ENCODE data around the gene UBA5. TPM values are rescaled to one million over a fixed set of nuclear protein-coding genes. Genes with fewer than 3 reads are reported as not detected.
"Not testable (repeated sequence)": the region's sequence is repeated elsewhere in the genome, so short reads cannot be mapped to it uniquely, and the experiment has no call there.

UBA5 gene
- 28.8 and 37.7 TPM in 2 replicates for total RNA-seq (2014; rRNA removed; shearing (Covaris generic))
- 38.8 and 52.2 TPM in 2 replicates for polyA plus RNA-seq (2014; cell fraction: nucleus; rRNA removed)

DNA sequence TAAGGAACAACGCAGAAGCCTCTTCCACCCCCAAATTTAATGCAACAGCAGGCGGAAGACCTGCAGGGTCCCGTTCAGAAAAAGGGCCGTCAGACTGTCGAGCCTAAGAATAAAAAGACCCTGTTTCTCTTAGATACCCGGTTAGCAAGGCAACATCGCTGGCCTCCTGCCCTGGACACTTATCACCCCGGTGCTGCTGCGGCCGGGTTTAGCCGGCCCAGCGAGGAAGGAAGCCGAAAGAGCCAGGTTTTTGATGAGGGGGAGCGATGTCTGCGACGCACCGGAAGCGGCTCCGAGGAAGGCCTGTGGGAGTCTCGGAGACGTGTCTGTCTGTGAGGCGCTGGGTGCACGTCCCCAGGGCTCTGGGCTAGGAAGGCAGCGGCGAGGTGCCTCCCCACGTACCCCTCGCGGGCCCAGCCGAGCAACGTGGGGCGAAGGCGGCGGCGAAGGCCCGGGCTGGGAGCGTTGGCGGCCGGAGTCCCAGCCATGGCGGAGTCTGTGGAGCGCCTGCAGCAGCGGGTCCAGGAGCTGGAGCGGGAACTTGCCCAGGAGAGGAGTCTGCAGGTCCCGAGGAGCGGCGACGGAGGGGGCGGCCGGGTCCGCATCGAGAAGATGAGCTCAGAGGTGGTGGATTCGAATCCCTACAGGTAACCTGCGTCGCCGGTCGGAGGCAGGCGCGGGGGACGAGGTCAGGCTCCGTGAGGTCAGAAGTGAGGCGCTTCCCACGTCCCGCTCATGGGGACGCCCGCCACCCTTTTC is at the start of gene UBA5:
Gene UBA5, plus strand, starts transcription at position 278 of the 759 bp plus-strand sequence. Its CDS starts 209 bp downstream, at position 487.
- DNase-seq (ENCODE audit: extremely low read depth, low read depth), result no peak

DNA sequence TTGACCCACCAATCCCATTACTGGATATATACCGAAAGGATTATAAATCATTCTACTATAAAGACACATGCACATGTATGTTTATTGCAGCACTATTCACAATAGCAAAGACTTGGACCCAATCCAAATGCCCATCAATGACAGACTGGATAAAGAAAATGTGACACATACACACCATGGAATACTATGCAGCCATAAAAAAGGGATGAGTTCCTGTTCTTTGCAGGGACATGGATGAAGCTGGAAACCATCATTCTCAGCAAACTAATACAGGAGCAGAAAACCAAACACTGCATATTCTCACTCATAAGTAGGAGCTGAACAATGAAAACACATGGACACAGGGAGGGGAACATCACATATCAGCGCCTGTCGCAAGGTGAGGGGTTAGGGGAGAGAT is 44.8 kb upstream of the UBA5 start:
- not testable (repeated sequence) for DNase-seq (ENCODE audit: extremely low read depth, low read depth)

DNA sequence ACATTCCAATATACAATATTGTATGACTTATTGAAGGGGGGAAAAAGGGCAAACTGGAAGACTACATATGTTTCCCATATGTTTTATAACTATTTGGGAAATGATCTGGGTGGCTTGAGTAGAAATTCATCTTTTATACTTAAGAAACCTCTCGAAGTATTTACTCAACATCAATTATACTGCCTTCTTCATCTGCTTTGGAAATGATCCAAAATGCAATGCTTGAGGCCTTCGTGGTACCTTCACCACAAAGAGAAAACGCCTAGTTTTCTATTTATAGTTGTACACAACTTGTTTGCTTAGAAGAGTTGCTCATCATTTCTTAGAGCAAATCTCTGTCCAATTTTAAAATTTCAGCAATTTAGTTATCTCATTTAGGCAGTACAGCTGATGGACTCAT is 44.2 kb upstream of the UBA5 start:
- DNase-seq (ENCODE audit: extremely low read depth, low read depth), result no peak

DNA sequence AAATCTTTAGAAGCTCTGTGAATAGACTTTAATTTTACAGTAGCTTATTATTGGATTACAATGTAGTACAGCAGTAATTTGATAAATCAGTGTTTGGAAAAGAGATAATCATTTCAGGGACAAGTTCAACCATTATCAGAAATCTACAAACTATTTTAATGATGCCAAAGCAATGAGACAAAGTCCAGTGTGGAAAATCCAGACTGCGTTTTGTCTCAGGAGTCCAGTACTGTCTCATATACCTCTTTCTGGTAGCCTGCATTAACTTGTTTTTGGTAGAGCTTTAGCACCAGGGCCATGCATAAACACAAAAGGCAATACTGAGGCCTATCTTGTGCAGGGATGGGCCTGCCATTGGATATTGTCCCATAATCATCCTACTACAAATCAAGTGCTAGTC is 43.3 kb upstream of the UBA5 start:
- DNase-seq (ENCODE audit: extremely low read depth, low read depth), result no peak

DNA sequence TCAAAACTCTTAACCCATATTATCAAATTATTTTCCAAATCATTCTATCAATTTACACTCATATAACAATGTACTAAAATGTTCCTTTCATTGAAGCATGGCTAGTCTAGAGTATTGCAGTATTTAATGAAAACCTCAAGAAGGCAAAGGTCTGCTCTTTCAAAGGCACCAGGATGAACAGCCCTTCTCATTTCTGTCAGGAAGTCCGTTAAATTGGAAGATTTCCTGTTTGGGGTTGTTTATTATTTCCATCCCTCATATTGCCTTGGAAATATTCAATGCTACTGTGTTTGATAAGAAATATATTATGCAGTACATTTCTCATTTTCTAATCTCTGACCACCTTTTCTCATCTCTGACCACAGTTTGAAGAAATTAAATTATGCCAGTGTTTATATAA is 38.0 kb upstream of the UBA5 start:
- no peak for DNase-seq (ENCODE audit: extremely low read depth, low read depth)

DNA sequence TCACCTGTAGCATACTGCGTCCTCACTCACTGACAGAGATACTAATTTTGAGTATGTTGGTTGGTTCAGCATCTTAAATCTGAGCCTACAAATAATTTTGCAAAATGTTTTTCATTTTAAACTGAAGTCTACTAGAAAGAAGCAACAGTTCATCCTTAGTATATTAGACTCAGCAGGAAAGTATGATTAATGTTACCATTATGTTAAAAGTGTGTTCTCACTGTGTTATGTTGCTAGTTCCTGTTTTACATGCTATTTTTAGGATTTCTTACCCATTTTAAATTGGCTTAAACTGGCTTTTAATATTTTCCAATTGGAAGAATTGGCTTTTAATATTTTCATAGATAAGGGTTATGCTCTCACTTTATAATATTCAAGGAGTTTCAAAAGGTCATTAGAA is 37.4 kb upstream of the UBA5 start:
- DNase-seq (ENCODE audit: extremely low read depth, low read depth), result no peak

DNA sequence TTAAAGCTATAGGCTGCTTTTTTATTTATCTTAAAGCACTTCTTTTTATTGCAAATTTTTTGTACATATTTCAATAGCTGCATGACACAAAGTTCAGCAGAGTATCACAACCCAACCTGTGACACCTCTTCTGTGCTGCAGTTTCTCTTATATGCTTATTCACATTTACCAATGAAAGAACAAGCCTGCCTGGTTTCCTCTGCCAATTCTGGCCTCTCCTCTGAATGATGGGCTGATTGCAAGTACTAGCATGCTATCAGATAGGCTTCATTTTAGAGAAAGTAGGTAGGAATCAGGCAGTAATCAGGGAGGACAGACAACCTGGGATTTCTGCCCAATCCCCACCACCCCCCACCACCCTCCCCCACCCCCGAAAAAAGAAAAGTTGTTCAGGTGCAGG is 36.5 kb upstream of the UBA5 start:
- no peak for DNase-seq (ENCODE audit: extremely low read depth, low read depth)

DNA sequence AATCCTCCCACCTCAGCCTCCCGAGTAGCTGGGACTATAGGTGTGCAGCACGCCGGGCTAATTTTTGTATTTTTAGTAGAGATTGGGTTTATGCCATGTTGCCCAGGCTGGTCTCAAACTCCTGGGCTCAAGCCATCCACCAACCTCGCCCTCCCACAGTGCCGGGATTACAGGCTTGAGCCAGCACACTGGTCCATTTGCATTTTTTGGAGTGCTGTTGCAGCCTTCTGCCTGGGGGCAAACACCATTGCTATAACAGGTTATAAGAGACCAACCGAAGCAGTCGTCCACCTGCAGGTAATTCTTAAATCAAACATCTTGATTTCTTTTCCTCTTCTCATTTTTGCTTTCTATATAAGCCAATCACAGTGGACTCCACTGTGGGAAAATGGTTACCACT is 35.3 kb upstream of the UBA5 start:
- no peak for DNase-seq (ENCODE audit: extremely low read depth, low read depth)

DNA sequence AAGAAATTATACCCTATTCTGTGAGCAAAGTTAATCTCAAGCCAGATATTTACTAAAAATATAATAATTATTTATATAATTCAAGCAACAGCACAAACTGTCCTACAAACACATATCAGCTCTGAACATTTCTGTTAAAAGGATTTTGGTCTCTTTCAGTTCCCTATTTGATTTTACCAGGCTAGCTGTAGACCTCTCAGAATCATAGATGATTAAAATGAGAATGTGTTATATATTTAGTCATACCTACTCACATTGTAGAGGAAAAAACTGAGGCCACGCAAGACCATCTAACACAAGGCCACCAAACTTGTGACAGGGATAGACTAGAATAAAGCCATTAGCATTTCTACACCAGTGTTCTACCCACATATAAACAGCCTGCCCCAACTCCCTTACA is 34.5 kb upstream of the UBA5 start:
- DNase-seq (ENCODE audit: extremely low read depth, low read depth), result no peak

DNA sequence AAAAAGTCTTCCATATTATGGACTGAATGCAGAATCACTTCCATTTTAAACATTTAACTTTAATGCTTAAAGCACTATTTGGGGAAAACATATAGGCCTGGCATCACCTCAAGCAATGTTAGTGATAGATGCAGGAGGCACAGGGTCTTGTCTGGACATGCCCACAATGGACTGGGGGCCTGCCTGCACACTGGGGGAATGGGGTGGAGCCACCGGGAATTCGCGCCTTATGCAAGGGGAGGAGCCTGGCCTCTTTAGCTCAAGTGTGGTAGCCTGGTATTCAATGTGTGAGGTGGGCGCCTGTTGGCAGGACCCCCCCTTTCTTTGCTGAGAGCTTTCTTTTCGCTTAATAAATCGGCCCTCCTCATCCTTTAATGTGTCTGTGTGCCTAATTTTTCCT is 33.2 kb upstream of the UBA5 start:
- no peak for DNase-seq (ENCODE audit: extremely low read depth, low read depth)

DNA sequence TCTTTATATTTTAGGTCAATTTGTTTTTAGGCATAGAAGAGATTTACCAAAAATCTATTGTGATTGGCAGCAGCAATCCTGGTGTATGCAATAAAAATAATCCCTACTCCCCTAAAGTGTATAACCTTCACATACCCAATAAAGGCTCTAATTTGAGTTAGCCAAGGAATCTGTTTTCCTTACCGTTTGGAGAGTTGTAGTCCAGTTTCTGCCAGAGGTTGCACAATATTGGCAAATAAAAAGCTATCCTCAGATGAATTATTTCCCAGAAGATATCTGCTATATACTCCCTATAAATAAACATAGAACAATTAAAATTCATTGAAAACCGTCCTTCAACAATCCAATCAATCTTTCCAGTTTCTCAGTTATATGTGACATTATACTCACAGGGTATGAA is 32.0 kb upstream of the UBA5 start:
- no peak for DNase-seq (ENCODE audit: extremely low read depth, low read depth)

DNA sequence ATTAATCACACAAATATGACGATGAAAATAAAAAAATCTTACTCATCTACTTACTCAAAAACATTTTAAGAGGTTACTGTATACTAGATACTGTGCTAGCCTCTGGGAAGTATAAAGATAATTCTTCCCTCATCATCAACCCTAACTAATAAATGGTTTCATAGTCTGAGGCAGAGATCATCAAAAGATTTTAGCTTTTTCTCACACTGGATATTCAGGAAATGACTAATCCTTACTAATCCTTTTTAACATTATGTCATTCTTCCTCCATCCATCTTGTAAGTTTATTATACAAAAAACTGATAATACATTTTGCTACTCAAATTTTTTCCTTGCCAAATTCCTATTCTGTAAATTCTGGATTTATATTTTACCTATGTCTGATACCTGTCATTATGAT is 30.2 kb upstream of the UBA5 start:
- DNase-seq (ENCODE audit: extremely low read depth, low read depth), result no peak

DNA sequence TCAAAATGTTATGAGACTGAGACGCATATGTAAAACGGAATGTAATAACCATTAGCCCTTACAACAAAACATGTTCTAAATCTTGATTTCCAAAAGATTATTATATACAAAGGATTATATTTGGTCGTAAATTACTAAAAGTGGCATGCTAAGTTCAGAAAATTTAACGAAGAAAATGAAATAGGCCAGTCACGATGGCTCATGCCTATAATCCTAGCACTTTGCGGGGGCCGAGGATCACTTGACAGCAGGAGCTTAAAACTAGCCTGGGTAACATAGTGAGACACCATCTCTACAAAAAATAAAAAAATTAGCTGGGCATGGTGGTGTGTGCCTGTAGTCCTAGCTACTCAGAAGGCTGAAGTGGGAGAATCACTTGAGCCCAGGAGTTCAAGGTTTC is 29.5 kb upstream of the UBA5 start:
- no peak for DNase-seq (ENCODE audit: extremely low read depth, low read depth)

DNA sequence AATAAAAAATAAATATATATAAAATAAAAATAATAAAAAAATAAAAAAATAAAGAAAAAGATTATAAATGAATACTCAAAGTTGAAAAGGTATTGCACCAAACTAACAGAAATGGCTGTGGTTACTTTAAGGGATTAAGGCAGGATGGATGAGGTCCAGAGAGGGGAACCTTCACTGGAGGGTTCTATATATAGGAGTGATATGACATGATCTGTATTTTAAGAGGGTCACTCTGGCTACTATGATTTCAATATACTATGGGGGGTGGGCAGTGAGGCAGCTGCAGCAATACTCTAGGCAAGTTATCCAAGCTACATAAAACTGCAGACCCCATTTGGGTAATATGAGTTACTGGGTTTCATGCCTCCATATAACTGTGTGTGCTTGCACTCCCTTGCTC is 25.1 kb upstream of the UBA5 start:
- no peak for DNase-seq (ENCODE audit: extremely low read depth, low read depth)

DNA sequence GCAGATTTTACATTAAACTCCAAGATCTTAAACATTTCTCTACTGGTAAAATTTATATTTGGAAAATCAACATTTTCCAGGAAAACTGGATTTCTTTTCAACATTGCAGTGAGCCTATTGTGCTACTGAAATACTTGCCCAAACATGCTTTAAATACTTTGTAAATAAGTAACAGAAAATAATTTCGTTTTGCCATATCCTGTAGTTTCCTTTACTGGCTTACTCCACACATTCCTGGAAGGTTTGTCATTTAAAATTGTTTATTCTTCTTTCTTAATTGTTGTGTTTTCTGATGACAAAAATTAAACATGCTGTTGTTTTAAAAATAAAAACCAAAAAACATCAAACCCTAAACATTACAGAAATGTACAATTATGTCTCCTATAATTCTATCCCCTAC is 22.5 kb upstream of the UBA5 start:
- no peak for DNase-seq (ENCODE audit: extremely low read depth, low read depth)

DNA sequence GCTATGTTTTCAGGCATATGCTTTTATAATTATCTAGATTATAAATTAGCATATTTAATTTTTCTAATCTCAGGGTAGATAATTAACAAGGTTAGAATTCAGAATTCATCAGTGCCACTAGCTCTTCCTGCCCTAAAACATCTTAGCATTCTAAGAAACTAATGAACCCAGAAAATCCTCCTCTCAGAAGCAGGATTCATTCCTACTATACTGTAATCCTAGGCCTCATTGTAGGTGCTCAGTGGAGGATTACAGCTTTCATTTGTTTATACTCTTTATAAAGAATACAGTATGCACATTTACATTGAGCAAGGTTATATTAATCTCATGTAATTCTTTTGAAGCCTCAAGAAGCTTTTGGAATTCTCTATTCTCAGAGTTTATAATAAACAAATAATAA is 21.4 kb upstream of the UBA5 start:
- no peak for DNase-seq (ENCODE audit: extremely low read depth, low read depth)

DNA sequence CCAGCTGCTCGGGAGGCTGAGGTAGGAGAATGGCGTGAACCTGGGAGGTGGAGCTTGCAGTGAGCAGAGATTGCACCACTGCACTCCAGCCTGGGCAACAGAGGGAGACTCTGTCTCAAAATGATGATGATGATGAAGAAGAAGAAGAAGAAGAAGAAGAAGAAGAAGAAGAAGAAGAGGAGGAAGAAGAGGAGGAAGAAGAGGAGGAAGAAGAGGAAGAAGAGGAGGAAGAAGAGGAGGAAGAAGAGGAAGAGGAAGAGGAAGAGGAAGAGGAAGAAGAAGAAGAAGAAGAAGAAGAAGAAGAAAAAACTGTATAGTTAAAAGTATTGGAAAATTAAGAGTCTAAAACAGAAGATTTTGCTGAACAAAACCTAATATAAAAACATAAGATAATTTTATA is 18.7 kb upstream of the UBA5 start:
- not testable (repeated sequence) for DNase-seq (ENCODE audit: extremely low read depth, low read depth)

DNA sequence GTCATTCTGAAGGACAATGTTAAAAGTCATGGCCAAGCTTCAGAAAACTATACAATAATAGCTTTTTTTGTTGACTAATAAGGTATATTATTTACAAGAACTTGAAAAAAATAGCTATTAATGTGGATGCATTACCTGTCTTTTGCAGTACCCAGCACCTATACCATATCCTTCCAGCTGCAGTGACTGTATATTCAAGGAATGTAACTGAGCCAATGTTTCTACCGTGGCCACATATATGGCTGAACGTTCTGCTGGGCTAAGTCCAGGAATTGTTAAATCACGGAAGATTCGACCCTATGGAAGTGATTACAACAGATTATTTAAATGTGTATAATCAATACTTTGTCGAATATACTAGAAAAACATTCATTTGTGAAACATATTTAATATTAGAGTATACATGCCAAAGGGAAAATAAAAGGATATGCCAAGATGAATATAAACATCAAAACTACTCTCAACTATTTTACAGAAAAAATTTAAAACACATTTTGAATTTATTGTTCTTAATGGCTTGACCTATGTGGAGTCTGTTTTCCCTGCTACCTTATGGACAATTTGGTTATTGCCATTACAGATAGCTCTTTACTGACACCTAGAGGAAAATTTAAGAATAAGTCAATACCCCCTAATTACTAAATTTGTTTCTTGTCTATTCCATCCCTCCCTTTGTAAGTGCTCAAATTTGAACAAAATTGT is 18.1 kb upstream of the UBA5 start:
- no peak for DNase-seq (ENCODE audit: extremely low read depth, low read depth)

DNA sequence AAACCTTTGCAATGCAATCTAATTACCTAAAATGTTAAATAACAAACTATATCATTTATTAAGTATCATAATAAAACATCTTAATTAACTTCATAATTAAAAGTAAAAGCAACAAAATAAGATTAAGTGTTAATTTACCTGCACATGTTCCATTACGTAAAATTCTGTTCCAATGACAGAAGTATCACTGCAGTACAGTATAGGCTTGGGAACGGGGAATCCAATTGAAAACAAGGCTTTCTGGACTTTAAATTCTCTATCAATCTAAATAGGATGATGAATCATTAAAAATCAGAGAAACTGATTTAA is 17.6 kb upstream of the UBA5 start:
- no peak for DNase-seq (ENCODE audit: extremely low read depth, low read depth)

DNA sequence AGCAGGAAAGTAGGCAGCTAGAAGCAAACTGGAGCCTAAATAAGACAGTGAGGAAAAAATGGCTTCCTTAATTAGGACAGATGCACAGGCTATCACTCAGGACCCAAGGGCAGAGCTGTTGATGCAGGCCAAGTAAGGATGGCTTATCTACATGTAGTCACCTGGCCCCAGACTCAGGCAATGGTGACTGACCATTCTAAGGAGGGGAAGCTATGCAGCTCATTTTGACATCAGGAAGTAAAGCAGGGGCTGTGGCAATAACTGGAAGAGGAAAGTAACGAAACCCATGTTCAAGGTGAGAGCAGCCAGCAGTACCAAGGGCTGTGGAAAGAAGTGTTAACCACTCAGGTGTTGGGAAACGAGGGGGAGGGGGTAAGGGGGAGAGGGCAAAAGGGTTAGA is 16.8 kb upstream of the UBA5 start:
- no peak for DNase-seq (ENCODE audit: extremely low read depth, low read depth)

DNA sequence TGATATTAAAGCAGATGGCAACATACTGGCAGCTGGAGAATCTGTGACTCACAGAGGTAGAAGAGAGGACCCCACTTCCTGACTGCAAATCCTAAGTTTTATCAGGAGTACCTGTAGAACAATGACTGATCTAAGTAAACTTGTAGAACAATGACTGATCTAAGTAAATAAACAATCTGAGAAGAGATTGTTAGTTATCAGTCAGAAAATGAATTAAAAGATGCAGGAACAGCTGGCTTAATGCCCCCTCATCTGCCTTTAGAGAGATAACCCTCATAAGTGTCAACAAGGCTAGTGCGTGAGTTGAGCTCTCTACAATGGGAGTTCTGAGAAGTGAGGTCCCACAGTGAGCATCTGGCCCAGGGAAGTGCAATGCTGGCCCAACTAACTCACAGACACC is 15.1 kb upstream of the UBA5 start:
- no peak for DNase-seq (ENCODE audit: extremely low read depth, low read depth)

DNA sequence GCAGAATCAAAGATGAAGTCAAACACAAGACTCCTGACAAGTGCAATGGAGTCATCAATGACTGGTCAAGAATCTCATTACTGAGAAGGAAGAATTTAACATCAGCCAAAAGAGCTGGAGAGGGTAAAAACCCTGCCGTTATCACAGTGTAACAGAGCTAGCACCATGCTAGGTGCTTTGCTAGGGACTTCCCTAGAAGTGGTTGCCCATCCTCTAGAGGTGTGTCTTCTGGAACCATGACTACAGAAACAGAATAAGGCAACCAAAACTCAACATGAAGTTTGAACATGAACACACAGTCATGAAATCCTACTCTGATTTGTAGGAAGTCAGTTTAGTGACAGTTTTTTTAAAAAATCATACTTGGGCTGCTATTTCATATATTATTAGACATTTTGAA is 10.0 kb upstream of the UBA5 start:
- DNase-seq (ENCODE audit: extremely low read depth, low read depth), result no peak
